HCT116 (cell line): Measurements from ENCODE around the gene NUTM2F. TPM values are rescaled to one million over a fixed set of nuclear protein-coding genes. Genes with fewer than 3 reads are reported as not detected.

Source experiments
- ATAC-seq: fragments of 200-7000 bp; cut with Tn5 transposase; 2 replicates; pipeline ENCODE4 v1.9.1; 2020; ENCODE audit warnings: mild to moderate bottlenecking, moderate library complexity
- BruUV-seq: library from RNA; stranded (reverse); fragments of 400-500 nt; replicated peaks from 2 replicates; lab custom pipeline; 2021; lab: Mats Ljungman, UMichigan
- CTCF ChIA-PET: fragments of 300-600 bp; sonication (Branson Sonifier 250); formaldehyde crosslinking; loops from one replicate; lab custom pipeline; 2021; ENCODE audit warnings: antibody characterized with exemption; lab: Charles Lee
- POLR2A ChIA-PET: fragments of 300-600, 350-600 bp; sonication (Branson Sonifier 250); formaldehyde crosslinking; loops from one replicate; lab custom pipeline; 2021; ENCODE audit warnings: antibody characterized with exemption; lab: Charles Lee
- RAD21 ChIA-PET, 2 experiments: fragments of 300-600 bp; sonication (Branson Sonifier 250); formaldehyde crosslinking; loops; one replicate each; lab custom pipeline; 2023; ENCODE audit warnings: low total read pairs in 2 of 2; ENCODE audit not compliant: uncharacterized antibody in 2 of 2, unreplicated experiment in 2 of 2, low non-redundant PET in 1 of 2; lab: Charles Lee
- DNase-seq: peaks from one replicate; pipeline ENCODE4 v3.0.0-alpha.2; 2010; ENCODE audit warnings: low read depth, low spot score
- H2AFZ ChIP-seq: fragments of 200-600 bp; shearing (Covaris generic), sonication (generic); 2 replicates; pipeline ENCODE4 v1.6.1; 2017; ENCODE audit warnings: low read depth, mixed run types, mixed read lengths, antibody characterized with exemption, low read length; ENCODE audit not compliant: poor library complexity, severe bottlenecking
- H3K27ac ChIP-seq: 2 replicates; pipeline ENCODE4 v1.5.1; 2012; ENCODE audit warnings: low read depth, low read length
- H3K27me3 ChIP-seq: fragments of 200-600 bp; sonication (generic); 2 replicates; pipeline ENCODE4 v1.6.1; 2016; ENCODE audit warnings: mixed run types, low read length, mixed read lengths; ENCODE audit not compliant: insufficient read depth
- H3K36me3 ChIP-seq, 2 experiments: fragments of 200-500 bp in 1 of 2; fragments of 200-600 bp in 1 of 2; sonication (Bioruptor generic) in 1 of 2; sonication (generic) in 1 of 2; 2 replicates each; pipeline versions ENCODE4 v1.5.1 to v1.6.1; 2014 to 2016; ENCODE audit warnings: low read length in 2 of 2, inconsistent platforms in 1 of 2, mixed read lengths in 1 of 2, mixed run types in 1 of 2; ENCODE audit not compliant: insufficient read depth in 2 of 2, control insufficient read depth in 1 of 2
- H3K4me1 ChIP-seq, 2 experiments: fragments of 200-600 bp in 1 of 2; sonication (generic) in 1 of 2; 2 replicates each; pipeline versions ENCODE4 v1.5.1 to v1.6.1; 2012 to 2017; ENCODE audit warnings: low read length in 2 of 2, inconsistent platforms in 1 of 2, mild to moderate bottlenecking in 1 of 2, mixed read lengths in 1 of 2, mixed run types in 1 of 2, moderate library complexity in 1 of 2; ENCODE audit not compliant: insufficient read depth in 2 of 2, control insufficient read depth in 1 of 2
- H3K4me2 ChIP-seq: fragments of 200-600 bp; sonication (generic); 2 replicates; pipeline ENCODE4 v1.6.1; 2017; ENCODE audit warnings: mixed run types, low read length, mixed read lengths
- H3K4me3 ChIP-seq, 2 experiments: fragments of 200-600 bp in 1 of 2; sonication (generic) in 1 of 2; replicated peaks in 1 of 2; 2 replicates each; pipeline ENCODE4 v1.5.1; 2011 to 2016; ENCODE audit warnings: low read length in 2 of 2, control low read depth in 1 of 2, low read depth in 1 of 2, mild to moderate bottlenecking in 1 of 2, mixed read lengths in 1 of 2, mixed run types in 1 of 2
- H3K79me2 ChIP-seq: fragments of 200-600 bp; sonication (generic); 2 replicates; pipeline ENCODE4 v1.6.1; 2017; ENCODE audit warnings: mild to moderate bottlenecking, mixed run types, low read length, moderate library complexity, mixed read lengths; ENCODE audit not compliant: insufficient read depth
- H3K9ac ChIP-seq: fragments of 200-600 bp; sonication (generic); 2 replicates; pipeline ENCODE4 v1.6.1; 2016; ENCODE audit warnings: low read length, mixed read lengths
- H3K9me2 ChIP-seq: fragments of 200-600 bp; sonication (generic), shearing (Covaris generic); 2 replicates; pipeline ENCODE4 v1.6.1; 2017; ENCODE audit warnings: mixed run types, mild to moderate bottlenecking, moderate library complexity; ENCODE audit not compliant: insufficient read depth
- H3K9me3 ChIP-seq, 2 experiments: fragments of 200-500 bp in 1 of 2; fragments of 200-600 bp in 1 of 2; sonication (Bioruptor generic) in 1 of 2; sonication (generic) in 1 of 2; 2 replicates each; pipeline ENCODE4 v1.6.1; 2014 to 2017; ENCODE audit warnings: low read length in 2 of 2, mixed read lengths in 2 of 2, inconsistent platforms in 1 of 2, low read depth in 1 of 2, mild to moderate bottlenecking in 1 of 2, mixed run types in 1 of 2, moderate library complexity in 1 of 2; ENCODE audit not compliant: control insufficient read depth in 1 of 2, insufficient read depth in 1 of 2
- H4K20me1 ChIP-seq: fragments of 200-600 bp; sonication (generic), shearing (Covaris generic); 2 replicates; pipeline ENCODE4 v1.6.1; 2017; ENCODE audit warnings: mixed run types, mild to moderate bottlenecking, moderate library complexity; ENCODE audit not compliant: insufficient read depth
- ATF3 ChIP-seq: IDR thresholded peaks from 2 replicates; pipeline ENCODE4 v1.6.1; 2012
- CEBPB ChIP-seq: IDR thresholded peaks from 2 replicates; pipeline ENCODE4 v1.6.1; 2012; ENCODE audit warnings: low read depth
- EGR1 ChIP-seq: IDR thresholded peaks from 2 replicates; pipeline ENCODE4 v1.6.1; 2012; ENCODE audit warnings: low read depth
- ELF1 ChIP-seq: IDR thresholded peaks from 2 replicates; pipeline ENCODE4 v1.6.1; 2012; ENCODE audit warnings: low read depth, borderline replicate concordance
- ZFX ChIP-seq: fragments of 450-650 bp; IDR thresholded peaks from 2 replicates; pipeline ENCODE4 v1.6.1; 2017
- ZNF274 ChIP-seq: fragments of 200-500 bp; sonication (Bioruptor generic); IDR thresholded peaks from 2 replicates; pipeline ENCODE4 v1.6.1; 2014; ENCODE audit warnings: mild to moderate bottlenecking, low read depth, low read length, inconsistent platforms
- intact Hi-C: fragments of 100-400 bp; cut with micrococcal nuclease; formaldehyde crosslinking; loops from 2 replicates; pipeline ENCODE4 v1.10.0; 2022
- total RNA-seq: library from RNA; stranded (reverse); gene quantifications from one replicate; pipeline ENCODE4 v1.2.1, GENCODE V29; 2021; ENCODE audit not compliant: unreplicated experiment
- TF ChIP-seq, protein P1 (sequence below): IDR thresholded peaks from 2 replicates; pipeline ENCODE4 v1.6.1; 2011; ENCODE audit warnings: mild to moderate bottlenecking, low read length, moderate library complexity; ENCODE audit not compliant: insufficient replicate concordance; ENCODE audit errors: extremely low read depth
- TF ChIP-seq, protein P2 (sequence below), 3 experiments: fragments of 200-600 bp in 1 of 3; sonication (generic) in 1 of 3; IDR thresholded peaks in 2 of 3; conservative IDR thresholded peaks in 1 of 3; 2 replicates each; pipeline ENCODE4 v1.5.1; 2012 to 2017; ENCODE audit warnings: low read depth in 2 of 3, low read length in 2 of 3, antibody characterized with exemption in 1 of 3, borderline replicate concordance in 1 of 3, control low read depth in 1 of 3, mild to moderate bottlenecking in 1 of 3, mixed read lengths in 1 of 3, mixed run types in 1 of 3, moderate library complexity in 1 of 3; ENCODE audit not compliant: insufficient read depth in 1 of 3
- TF ChIP-seq, protein P3 (sequence below): IDR thresholded peaks from 2 replicates; pipeline ENCODE4 v1.6.1; 2012; ENCODE audit warnings: low read depth

The NUTM2F gene
- total RNA-seq, 1 experiment from 2014 or later: not detected

DNA sequence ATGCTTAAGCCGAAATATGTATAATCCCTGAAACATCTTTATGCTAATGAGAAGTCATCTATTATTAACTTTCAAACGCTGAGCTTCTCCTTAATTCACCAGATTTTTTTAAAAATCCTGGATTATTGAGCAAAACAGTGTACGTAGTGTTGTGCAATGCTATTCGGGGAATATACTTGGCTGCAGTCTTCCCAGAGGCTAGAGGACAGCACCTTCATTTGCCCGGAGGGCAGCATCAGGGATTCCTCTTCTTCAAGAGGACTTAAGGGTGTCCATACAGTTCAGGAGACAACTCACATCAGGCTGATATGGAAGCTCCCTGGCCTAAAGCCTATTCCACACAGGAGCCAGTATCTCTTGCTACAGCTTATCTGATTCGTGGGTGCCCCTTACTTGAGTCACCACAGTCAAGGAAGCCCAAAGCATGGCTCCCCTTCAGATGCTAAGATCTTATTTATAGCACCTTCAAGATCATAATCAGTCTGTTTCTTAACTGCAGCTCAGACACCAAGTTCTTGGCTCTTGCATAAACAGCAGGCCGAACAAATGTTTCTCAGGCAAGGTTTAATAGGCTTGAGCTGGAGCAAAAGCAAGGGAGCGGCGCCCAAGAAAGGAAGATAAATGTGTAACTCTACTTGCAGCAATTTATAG, 29.4 kb downstream of the NUTM2F start:
- no peaks in the 10 kb centered on the region for H4K20me1 ChIP-seq
- no peak overlapping the region for H3K27ac ChIP-seq
- intact Hi-C loops: no loop called here
- ChIA-PET CTCF (no interaction called here), RAD21 (no interaction called here), POLR2A (no interaction called here)
- H3K79me2 ChIP-seq: no peaks in the 10 kb centered on the region
- TF ChIP-seq, protein P1, sequence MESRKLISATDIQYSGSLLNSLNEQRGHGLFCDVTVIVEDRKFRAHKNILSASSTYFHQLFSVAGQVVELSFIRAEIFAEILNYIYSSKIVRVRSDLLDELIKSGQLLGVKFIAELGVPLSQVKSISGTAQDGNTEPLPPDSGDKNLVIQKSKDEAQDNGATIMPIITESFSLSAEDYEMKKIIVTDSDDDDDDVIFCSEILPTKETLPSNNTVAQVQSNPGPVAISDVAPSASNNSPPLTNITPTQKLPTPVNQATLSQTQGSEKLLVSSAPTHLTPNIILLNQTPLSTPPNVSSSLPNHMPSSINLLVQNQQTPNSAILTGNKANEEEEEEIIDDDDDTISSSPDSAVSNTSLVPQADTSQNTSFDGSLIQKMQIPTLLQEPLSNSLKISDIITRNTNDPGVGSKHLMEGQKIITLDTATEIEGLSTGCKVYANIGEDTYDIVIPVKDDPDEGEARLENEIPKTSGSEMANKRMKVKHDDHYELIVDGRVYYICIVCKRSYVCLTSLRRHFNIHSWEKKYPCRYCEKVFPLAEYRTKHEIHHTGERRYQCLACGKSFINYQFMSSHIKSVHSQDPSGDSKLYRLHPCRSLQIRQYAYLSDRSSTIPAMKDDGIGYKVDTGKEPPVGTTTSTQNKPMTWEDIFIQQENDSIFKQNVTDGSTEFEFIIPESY: no peak
- TF ChIP-seq, protein P2, sequence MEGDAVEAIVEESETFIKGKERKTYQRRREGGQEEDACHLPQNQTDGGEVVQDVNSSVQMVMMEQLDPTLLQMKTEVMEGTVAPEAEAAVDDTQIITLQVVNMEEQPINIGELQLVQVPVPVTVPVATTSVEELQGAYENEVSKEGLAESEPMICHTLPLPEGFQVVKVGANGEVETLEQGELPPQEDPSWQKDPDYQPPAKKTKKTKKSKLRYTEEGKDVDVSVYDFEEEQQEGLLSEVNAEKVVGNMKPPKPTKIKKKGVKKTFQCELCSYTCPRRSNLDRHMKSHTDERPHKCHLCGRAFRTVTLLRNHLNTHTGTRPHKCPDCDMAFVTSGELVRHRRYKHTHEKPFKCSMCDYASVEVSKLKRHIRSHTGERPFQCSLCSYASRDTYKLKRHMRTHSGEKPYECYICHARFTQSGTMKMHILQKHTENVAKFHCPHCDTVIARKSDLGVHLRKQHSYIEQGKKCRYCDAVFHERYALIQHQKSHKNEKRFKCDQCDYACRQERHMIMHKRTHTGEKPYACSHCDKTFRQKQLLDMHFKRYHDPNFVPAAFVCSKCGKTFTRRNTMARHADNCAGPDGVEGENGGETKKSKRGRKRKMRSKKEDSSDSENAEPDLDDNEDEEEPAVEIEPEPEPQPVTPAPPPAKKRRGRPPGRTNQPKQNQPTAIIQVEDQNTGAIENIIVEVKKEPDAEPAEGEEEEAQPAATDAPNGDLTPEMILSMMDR (IDR thresholded peaks at IDR 0.05 in 2 of 3, conservative IDR thresholded peaks at IDR 0.05 in 1 of 3; ENCODE audit: borderline replicate concordance in 1 of 3, insufficient read depth in 1 of 3, low read depth in 2 of 3, low read length in 2 of 3): no peak
- TF ChIP-seq, protein P3, sequence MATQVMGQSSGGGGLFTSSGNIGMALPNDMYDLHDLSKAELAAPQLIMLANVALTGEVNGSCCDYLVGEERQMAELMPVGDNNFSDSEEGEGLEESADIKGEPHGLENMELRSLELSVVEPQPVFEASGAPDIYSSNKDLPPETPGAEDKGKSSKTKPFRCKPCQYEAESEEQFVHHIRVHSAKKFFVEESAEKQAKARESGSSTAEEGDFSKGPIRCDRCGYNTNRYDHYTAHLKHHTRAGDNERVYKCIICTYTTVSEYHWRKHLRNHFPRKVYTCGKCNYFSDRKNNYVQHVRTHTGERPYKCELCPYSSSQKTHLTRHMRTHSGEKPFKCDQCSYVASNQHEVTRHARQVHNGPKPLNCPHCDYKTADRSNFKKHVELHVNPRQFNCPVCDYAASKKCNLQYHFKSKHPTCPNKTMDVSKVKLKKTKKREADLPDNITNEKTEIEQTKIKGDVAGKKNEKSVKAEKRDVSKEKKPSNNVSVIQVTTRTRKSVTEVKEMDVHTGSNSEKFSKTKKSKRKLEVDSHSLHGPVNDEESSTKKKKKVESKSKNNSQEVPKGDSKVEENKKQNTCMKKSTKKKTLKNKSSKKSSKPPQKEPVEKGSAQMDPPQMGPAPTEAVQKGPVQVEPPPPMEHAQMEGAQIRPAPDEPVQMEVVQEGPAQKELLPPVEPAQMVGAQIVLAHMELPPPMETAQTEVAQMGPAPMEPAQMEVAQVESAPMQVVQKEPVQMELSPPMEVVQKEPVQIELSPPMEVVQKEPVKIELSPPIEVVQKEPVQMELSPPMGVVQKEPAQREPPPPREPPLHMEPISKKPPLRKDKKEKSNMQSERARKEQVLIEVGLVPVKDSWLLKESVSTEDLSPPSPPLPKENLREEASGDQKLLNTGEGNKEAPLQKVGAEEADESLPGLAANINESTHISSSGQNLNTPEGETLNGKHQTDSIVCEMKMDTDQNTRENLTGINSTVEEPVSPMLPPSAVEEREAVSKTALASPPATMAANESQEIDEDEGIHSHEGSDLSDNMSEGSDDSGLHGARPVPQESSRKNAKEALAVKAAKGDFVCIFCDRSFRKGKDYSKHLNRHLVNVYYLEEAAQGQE: no peak
- TF ChIP-seq CEBPB: no peak
- no peak for TF ChIP-seq ELF1
- TF ChIP-seq ZNF274: no peak
- TF ChIP-seq EGR1: no peak
- no peak for TF ChIP-seq ZFX
- no peak for TF ChIP-seq ATF3
- no peak overlapping the region for H3K4me3 ChIP-seq
- H3K9ac ChIP-seq: no peak overlapping the region
- no peak overlapping the region for H2AFZ ChIP-seq
- H3K9me2 ChIP-seq: no peaks in the 10 kb centered on the region
- BruUV-seq: no TSS peak
- H3K4me2 ChIP-seq: no peak overlapping the region
- no peaks in the 10 kb centered on the region for H3K9me3 ChIP-seq
- H3K27me3 ChIP-seq: no peaks in the 10 kb centered on the region
- no peak for ATAC-seq
- DNase-seq: no peak
- H3K4me1 ChIP-seq: peaks cover 2 to 13% of the 10 kb centered on the region in 2 experiments; a peak in 1 of 4 replicates
- no peaks in the 10 kb centered on the region for H3K36me3 ChIP-seq
